Measurements from ENCODE around the gene BPIFB3. TPM values are rescaled to one million over a fixed set of nuclear protein-coding genes. Genes with fewer than 3 reads are reported as not detected.

Gene BPIFB3
- total RNA-seq, 1 experiment from 2014 or later = 0.26 TPM

DNA sequence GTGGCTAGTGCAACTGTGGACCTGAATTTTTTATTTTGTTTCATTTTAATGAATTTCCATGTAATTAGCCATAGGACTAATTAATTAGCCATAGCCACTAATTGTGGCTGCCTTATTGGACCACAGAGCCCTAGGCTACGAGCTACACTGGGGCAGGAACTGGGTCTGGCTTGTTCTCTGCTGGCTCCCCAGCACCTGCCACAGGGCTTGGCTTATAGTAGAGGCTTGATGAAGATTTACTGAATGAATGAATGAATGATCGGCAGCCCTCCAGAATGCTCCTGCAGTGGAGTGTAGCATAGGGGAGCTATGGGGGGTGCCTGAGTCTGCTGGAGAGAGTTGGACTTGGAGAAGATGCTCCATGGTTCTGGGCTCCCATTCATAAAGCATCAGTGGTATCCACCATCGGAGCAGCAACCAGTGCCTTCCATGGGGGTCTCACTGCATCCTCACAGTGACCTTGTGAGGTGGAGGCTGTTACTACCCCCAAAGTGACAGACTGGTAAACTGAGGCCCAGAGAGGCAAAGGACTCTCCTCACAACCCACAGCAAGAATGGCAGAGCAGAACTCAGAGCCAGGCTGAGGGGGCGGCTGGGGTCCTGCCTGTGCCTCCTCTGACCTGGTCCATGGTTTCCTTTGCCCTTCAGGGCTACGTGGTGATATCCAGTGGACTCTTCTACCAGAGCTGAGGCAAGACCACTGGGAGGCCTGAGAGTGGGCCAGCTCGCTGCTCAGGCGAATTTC lies 30.8 kb upstream of the BPIFB3 start:
- Histone ChIP-seq H3K27me3 (no peaks in the 10 kb centered on the region; the same call in none of the 2 replicates), H3K36me3 (no peaks in the 10 kb centered on the region), H3K27ac (no peak overlapping the region), H3K4me3 (no peak overlapping the region), H3K9me3 (replicated peaks) (no peaks in the 10 kb centered on the region), H3K4me1 (no peaks in the 10 kb centered on the region)
- no peak for DNase-seq

DNA sequence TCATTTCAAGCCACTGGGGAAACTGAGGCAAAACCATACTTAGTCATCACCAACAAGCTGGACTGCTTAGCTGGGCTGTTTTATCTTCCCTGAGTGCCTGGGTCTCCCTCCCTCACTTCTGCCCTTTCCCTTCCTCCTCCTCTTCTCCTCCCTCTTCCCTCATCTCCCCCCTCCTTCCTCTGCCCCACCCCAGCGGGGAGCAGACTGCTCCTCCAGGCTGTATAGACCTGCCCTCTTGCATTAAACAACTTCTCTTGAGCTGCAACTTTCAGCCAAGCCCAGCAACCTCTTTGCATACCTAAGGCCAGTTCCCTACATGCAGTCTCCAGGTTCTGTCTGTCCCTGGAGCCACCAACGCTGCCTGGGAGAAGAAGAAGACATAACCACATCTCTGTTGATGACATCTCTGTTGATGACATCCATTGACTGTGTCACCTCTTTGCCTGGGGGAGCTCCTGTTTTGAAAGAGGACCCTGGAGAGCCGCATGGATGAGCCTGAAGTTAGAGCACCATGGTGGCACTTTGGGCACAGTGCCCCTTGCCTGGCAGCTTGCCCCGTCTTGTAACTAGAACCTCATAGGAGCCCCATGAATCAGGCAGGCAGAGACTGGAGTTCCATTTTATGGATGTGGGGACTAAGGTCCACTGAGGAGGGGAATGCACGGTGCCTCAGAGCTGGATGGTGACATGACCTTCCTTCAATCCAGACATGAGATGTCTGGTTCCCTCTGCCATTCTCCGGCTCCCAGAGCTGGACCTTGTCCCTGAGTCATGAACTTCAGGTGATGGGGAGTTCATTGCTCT lies 30.1 kb upstream of the BPIFB3 start:
- H3K36me3 ChIP-seq = no peaks in the 10 kb centered on the region
- no peaks in the 10 kb centered on the region for H3K4me1 ChIP-seq
- H3K9me3 ChIP-seq (replicated peaks) = no peaks in the 10 kb centered on the region
- peaks cover 4% of the 10 kb centered on the region for H3K27me3 ChIP-seq
- no peak overlapping the region for H3K4me3 ChIP-seq
- H3K27ac ChIP-seq = no peak overlapping the region
- DNase-seq = no peak

DNA sequence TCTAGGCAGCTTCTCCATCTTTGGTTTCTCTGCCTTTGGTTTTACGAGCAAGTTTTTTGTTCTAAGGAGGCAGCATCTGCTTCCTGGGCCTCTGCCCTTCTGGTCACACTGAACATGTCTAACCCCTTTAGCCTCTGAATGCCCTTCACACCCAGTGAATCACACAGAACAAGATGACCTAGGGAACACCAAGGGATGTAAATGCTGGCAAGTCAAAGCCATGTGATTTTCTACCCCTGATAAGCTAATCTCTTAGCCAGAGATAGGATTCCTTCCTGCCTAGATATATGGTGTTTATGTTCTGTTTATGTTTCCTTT lies 29.5 kb upstream of the BPIFB3 start:
- Histone ChIP-seq H3K27ac (no peak overlapping the region), H3K4me3 (no peak overlapping the region), H3K9me3 (replicated peaks) (no peaks in the 10 kb centered on the region), H3K4me1 (no peaks in the 10 kb centered on the region), H3K27me3 (peaks cover 6% of the 10 kb centered on the region), H3K36me3 (no peaks in the 10 kb centered on the region)
- DNase-seq = no peak

DNA sequence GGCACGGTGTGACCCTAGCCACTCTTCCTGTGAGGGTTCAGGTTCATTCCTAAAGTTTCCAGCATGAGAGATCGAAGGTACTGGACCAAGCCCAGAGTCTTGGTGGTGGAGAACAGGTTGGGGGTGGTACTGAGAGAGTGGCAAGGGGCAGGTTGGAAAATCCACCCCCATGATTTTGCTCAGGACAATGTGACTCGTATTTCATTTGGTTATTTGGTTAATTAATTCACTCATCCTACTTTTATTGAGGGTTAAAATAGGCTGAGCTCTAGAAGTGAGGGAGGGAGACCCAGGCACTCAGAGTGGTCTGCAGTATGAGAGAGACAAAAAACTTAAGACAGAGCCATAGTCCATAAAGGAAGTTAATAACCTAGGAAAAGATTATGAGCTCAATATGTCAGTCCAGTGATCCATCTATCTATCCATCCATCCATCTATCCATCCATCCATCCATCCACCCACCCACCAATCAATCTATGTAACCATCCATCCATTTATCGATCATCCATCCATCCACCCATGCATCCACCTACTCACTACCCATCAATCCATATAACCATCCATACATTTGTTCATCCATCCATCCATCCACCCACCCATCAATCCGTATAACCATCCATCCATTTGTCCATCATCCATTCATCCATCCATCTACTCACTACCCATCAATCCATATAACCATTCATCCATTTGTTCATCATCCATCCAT lies 28.9 kb upstream of the BPIFB3 start:
- peaks cover 6% of the 10 kb centered on the region for H3K27me3 ChIP-seq
- no peak overlapping the region for H3K4me3 ChIP-seq
- no peak overlapping the region for H3K27ac ChIP-seq
- H3K36me3 ChIP-seq = no peaks in the 10 kb centered on the region
- H3K4me1 ChIP-seq = no peaks in the 10 kb centered on the region
- H3K9me3 ChIP-seq (replicated peaks) = no peaks in the 10 kb centered on the region
- DNase-seq = no peak

DNA sequence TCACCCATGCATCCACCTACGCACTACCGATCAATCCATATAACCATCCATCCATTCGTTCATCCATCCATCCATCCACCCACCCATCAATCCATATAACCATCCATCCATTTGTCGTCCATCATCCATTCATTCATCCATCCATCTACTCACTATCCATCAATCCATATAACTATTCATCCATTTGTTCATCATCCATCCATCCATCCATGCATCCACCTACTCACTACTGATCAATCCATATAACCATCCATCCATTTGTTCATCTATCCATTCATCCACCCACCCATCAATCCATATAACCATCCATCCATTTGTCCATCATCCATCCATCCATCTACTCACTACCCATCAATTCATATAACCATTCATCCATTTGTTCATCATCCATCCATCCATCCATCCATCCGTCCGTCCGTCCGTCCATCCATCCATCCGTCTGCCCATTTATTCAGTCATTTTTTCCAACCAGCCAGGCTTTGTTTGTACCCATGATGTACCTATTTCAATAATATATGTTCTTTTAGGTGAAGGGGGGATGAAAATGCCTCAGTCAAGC lies 28.3 kb upstream of the BPIFB3 start:
- H3K4me3 ChIP-seq = no peak overlapping the region
- no peaks in the 10 kb centered on the region for H3K9me3 ChIP-seq (replicated peaks)
- peaks cover 6% of the 10 kb centered on the region for H3K27me3 ChIP-seq
- DNase-seq = no peak
- H3K4me1 ChIP-seq = no peaks in the 10 kb centered on the region
- no peak overlapping the region for H3K27ac ChIP-seq
- no peaks in the 10 kb centered on the region for H3K36me3 ChIP-seq

DNA sequence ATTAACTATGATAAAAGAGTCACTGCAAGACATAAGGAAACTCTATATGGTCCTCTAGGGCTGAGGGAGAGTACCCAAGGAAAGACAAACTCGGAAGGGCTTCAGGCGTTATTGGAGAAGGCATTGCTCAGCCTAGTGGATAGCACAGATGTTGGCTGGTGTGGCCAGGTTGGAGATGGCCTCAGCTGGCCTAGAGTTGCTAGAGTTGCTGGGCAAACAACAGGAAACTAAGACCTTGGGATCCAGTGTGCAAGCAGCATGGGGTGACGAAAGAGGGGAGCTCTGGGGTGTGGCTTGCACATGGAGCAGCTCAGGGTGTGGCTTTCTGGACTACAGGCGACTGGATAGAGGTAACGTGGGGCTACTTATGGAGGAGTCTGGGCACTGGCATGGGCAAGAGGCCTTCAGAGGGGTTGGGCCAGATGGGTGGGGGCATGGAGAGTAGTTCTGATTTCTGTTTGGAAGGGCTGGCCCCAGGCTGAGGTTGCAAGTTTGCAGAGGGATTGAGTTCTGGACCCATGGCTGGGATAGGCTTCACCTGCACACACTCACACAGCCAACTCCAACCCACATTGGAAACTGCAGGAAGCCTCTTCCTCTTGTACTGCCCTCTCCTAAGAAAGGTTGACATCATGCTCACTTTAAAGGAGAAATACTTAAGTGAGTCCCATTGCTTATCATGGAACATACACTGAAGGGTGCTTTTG lies 27.5 kb upstream of the BPIFB3 start:
- Histone ChIP-seq H3K4me1 (no peaks in the 10 kb centered on the region), H3K4me3 (no peak overlapping the region), H3K27me3 (peaks cover 6% of the 10 kb centered on the region), H3K27ac (no peak overlapping the region), H3K9me3 (replicated peaks) (no peaks in the 10 kb centered on the region), H3K36me3 (no peaks in the 10 kb centered on the region)
- DNase-seq = no peak

DNA sequence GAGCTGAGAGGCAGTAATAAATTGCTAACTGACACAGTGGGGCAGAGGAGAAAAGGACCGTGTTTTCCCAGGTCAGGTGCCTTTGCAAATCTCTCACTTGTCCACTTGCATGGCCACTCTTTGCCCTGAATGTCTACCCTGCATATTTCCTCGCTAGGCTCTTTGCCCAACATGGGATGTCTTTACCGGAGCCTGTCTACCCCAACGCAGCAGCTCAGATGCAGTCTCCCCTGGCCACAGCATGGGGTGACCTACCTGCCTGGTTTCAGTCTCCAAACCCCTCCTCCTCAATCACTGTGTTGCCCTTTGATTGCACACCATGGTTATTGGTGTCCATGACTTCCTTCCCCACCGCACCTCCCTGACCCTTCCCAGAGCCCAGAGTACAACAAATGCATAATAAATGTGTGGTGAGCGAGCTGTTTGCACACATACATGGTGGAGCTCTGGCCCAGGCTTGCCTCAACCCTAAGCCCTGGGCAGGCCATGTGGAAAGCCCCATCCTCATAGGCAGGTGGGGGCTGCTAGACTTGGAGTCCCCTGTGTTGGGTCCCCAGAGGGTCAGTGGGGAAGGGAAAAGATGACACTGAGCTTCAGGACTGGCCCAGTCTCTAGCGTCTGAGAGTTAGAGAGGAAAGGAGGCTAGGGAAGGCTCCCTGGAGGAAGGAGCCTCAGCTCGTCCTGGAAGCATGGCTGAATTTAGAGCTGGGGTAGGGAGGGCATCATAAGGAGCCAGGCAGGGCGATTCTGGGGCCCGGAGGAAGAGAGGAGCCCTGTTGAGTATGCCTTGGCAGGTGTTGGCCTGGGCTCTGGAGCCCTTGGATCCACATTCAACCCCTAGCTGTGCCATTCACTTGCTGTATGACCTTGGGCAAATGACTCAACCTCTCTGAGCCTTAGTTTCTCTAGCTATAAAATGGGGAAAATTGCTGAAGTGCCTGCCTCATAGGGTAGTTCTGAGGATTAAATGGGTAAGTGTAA lies 26.6 kb upstream of the BPIFB3 start:
- H3K27me3 ChIP-seq = peaks cover 6% of the 10 kb centered on the region
- no peak overlapping the region for H3K27ac ChIP-seq
- no peaks in the 10 kb centered on the region for H3K9me3 ChIP-seq (replicated peaks)
- H3K4me1 ChIP-seq = no peaks in the 10 kb centered on the region
- DNase-seq = no peak
- H3K4me3 ChIP-seq = no peak overlapping the region
- no peaks in the 10 kb centered on the region for H3K36me3 ChIP-seq

DNA sequence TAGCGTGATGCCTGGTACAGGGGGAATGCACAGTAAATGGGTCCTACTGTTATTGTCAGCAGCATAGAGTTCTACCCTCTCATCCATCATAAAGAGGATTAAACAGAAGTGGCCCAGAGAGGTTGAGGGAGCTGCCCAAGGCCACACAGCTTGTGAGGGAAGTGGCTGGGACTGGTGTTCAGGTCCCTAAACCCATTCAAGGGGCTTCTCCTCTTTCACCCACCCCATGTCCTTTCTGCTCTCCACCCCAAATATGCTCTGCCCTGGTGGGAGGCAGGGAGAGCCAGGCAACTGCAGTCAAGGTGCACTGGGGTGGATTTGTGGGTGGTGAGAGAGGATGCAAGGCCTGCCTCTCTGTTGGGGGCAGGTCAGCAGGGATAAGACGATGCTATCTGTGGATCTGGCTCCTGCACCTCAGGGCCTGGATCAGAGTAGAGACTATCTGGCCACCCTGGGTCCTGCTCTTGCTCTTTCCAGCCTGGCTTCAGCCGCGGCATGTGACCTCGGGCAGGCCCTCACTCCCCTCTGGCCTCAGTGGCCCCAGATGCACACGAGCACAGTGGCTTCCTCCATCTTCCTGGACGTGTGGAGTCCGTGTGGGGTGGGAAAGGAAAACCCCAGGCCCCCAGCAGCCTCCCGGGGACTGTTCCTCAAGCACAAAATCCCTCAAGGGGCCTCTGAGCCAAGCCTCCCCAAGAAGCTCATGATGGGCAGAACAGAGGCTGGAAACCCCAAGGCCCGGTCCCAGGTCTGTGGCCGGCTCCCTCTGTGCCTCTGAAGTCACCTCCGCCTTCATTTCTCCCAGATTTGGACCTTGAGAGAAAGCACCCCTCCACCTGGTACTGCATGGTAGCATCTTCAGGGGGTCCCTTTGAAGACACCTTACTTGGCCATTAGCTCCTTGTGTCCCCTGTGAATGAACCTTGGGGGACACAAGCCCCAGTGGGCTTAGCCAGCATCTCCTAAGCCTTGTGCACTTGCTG lies 25.6 kb upstream of the BPIFB3 start:
- no peak for DNase-seq
- H3K9me3 ChIP-seq (replicated peaks) = no peaks in the 10 kb centered on the region
- H3K27ac ChIP-seq = no peak overlapping the region
- no peak overlapping the region for H3K4me3 ChIP-seq
- no peaks in the 10 kb centered on the region for H3K36me3 ChIP-seq
- peaks cover 6% of the 10 kb centered on the region for H3K27me3 ChIP-seq
- no peaks in the 10 kb centered on the region for H3K4me1 ChIP-seq

DNA sequence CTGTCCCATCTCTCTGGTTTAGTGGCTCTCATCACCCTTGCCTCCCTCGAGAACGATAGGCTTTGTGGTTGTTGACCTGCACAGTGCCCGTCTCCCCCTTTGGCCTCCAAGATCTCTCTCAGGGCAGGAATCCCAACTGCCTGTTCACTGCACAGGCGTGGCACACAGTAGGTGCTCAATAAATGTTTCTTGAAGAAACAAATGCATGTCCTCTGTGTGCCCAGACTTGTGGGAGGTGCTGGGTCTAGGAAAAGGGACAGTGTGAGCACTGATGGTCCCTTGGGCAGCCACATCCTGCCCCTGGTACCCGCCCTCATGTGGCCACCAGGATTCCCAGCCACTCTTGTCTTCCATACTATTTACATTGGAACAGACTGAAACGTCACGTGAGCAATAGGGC lies 24.8 kb upstream of the BPIFB3 start:
- H3K4me3 ChIP-seq = no peak overlapping the region
- H3K4me1 ChIP-seq = no peaks in the 10 kb centered on the region
- H3K36me3 ChIP-seq = no peaks in the 10 kb centered on the region

DNA sequence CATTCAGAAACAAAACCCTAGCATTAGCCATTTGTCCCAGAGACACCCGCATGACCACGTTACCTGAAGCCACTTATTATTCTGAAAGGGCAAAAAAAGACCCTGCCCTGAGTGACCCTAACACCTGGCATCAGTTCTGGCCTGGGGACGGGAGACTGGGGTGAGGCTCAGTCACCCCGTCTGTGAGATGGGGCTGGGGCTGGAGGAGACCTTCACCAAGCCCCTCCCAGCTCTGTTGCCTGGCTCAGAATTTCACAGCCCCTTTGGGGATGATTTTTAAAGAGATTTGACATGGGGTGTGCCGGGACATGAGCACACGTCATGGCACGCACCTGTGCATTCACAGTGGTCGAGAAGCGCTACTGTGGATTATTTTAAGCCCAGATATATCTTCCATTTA lies 23.6 kb upstream of the BPIFB3 start:
- Histone ChIP-seq H3K36me3 (no peaks in the 10 kb centered on the region), H3K4me3 (no peak overlapping the region), H3K9me3 (replicated peaks) (no peaks in the 10 kb centered on the region), H3K27me3 (peaks cover 6% of the 10 kb centered on the region), H3K4me1 (no peaks in the 10 kb centered on the region), H3K27ac (no peak overlapping the region)
- no peak for DNase-seq

More for the DNA sequence above, 24.8 kb upstream of the BPIFB3 start:
- no peak overlapping the region for H3K27ac ChIP-seq
- DNase-seq = no peak
- H3K9me3 ChIP-seq (replicated peaks) = no peaks in the 10 kb centered on the region
- peaks cover 6% of the 10 kb centered on the region for H3K27me3 ChIP-seq

DNA sequence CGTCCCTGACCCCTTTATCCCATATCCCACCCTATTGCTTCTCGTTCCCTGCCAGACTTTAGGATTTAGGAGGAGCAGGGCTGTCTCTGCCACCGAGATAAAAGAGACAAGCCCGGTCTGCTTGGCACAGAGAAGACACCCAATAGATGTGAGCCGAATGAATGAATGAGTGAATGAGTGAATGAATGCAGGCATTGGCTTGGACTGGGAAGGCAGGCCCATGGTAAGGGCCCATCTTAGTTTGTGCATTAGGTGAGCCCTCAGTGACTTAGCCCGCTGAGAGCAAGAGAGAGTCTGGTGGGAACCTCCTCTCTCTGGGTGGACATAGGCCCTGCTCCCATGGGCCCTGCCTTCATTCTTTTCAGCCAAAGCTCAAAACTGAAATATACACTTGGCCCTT lies 23.1 kb upstream of the BPIFB3 start:
- Histone ChIP-seq H3K27me3 (peaks cover 6% of the 10 kb centered on the region), H3K27ac (no peak overlapping the region), H3K36me3 (no peaks in the 10 kb centered on the region), H3K9me3 (replicated peaks) (no peaks in the 10 kb centered on the region), H3K4me3 (no peak overlapping the region), H3K4me1 (no peaks in the 10 kb centered on the region)
- no peak for DNase-seq

DNA sequence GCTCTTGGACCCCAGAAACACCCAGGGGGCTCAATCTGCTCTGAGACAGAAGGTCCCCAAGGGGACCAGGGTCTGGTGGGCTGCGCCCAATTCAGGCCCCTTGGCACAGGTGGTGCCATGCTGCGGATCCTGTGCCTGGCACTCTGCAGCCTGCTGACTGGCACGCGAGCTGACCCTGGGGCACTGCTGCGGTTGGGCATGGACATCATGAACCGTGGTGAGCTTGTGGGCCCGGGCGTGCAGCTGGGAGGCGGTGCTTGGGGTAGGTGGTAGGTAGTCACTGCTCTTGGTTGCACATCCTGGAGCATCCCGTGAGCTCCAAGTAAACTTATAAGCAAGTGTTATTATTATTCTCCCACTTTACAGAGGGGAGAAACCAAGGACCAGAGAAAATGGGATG lies 22.2 kb upstream of the BPIFB3 start, which contains the start of gene BPIFB6:
Gene BPIFB6 (plus strand): TSS at position 118 of the 400 bp plus-strand sequence. CDS start 0 bp downstream, at position 118.
- no peaks in the 10 kb centered on the region for H3K9me3 ChIP-seq (replicated peaks)
- no peaks in the 10 kb centered on the region for H3K36me3 ChIP-seq
- H3K4me1 ChIP-seq = peaks cover 4% of the 10 kb centered on the region; the same call in 1 of the 2 replicates
- no peak within 1 kb of the TSS for H3K4me3 ChIP-seq
- no peak for DNase-seq
- H3K27me3 ChIP-seq = peaks cover 6% of the 10 kb centered on the region
- no peak within 1 kb of the TSS for H3K27ac ChIP-seq

Data from SJCRH30 (cell line).